Liver (tissue), 9 donors: ENCODE results near the gene STRADA. TPM values are rescaled to one million over a fixed set of nuclear protein-coding genes. Genes with fewer than 3 reads are reported as not detected.

Experiments used
- DNase-seq: peaks from one replicate; pipeline ENCODE4 v3.0.0-alpha.2; 2017; ENCODE audit warnings: low spot score
- H3K27ac ChIP-seq, 2 donors: one replicate each; pipeline ENCODE4 v1.7.0; 2013; ENCODE audit warnings: inconsistent platforms in 2 of 2, low read length in 2 of 2, control low read depth in 1 of 2, low read depth in 1 of 2, mild to moderate bottlenecking in 1 of 2
- H3K27me3 ChIP-seq, 4 donors: one replicate each; pipeline versions ENCODE4 v1.6.1 to v1.7.0; 2013; ENCODE audit warnings: low read length in 3 of 4, inconsistent platforms in 1 of 4, mild to moderate bottlenecking in 1 of 4, moderate library complexity in 1 of 4; ENCODE audit not compliant: control insufficient read depth in 4 of 4, insufficient read depth in 4 of 4
- H3K36me3 ChIP-seq, 4 donors: one replicate each; pipeline versions ENCODE4 v1.6.1 to v1.7.0; 2013; ENCODE audit warnings: low read length in 3 of 4, mild to moderate bottlenecking in 3 of 4, low read depth in 1 of 4, moderate library complexity in 1 of 4; ENCODE audit not compliant: control insufficient read depth in 4 of 4, insufficient read depth in 3 of 4
- H3K4me1 ChIP-seq, 4 donors: one replicate each; pipeline versions ENCODE4 v1.6.1 to v1.7.0; 2013; ENCODE audit warnings: low read length in 3 of 4, mild to moderate bottlenecking in 3 of 4, moderate library complexity in 1 of 4; ENCODE audit not compliant: control insufficient read depth in 4 of 4, insufficient read depth in 4 of 4
- H3K4me3 ChIP-seq, 3 donors: one replicate each; pipeline versions ENCODE4 v1.6.1 to v1.7.0; 2013; ENCODE audit warnings: low read length in 3 of 3, control low read depth in 1 of 3, low read depth in 1 of 3, mild to moderate bottlenecking in 1 of 3
- H3K9ac ChIP-seq, 2 donors: one replicate each; pipeline ENCODE4 v1.7.0; 2013; ENCODE audit warnings: low read length in 2 of 2, mild to moderate bottlenecking in 2 of 2, moderate library complexity in 2 of 2, control low read depth in 1 of 2, low read depth in 1 of 2
- H3K9me3 ChIP-seq, 4 donors: one replicate each; pipeline versions ENCODE4 v1.6.1 to v1.7.0; 2013; ENCODE audit warnings: low read length in 3 of 4; ENCODE audit not compliant: control insufficient read depth in 4 of 4
- EGR1 ChIP-seq, 2 donors: IDR thresholded peaks; 2 replicates each; pipeline ENCODE4 v1.6.1; 2016 to 2018; ENCODE audit warnings: antibody characterized with exemption in 2 of 2, low read depth in 2 of 2
- FOXA1 ChIP-seq: IDR thresholded peaks from 2 replicates; pipeline ENCODE4 v1.6.1; 2016; ENCODE audit warnings: antibody characterized with exemption
- FOXA2 ChIP-seq: IDR thresholded peaks from 2 replicates; pipeline ENCODE4 v1.6.1; 2016; ENCODE audit warnings: antibody characterized with exemption
- GABPA ChIP-seq, 2 donors: IDR thresholded peaks in 1 of 2; conservative IDR thresholded peaks in 1 of 2; 2 replicates each; pipeline ENCODE4 v1.6.1; 2016; ENCODE audit warnings: antibody characterized with exemption in 2 of 2, mild to moderate bottlenecking in 1 of 2, moderate library complexity in 1 of 2
- HNF4A ChIP-seq, 2 donors: conservative IDR thresholded peaks; 2 replicates each; pipeline ENCODE4 v1.6.1; 2016; ENCODE audit warnings: antibody characterized with exemption in 2 of 2, mild to moderate bottlenecking in 2 of 2
- HNF4G ChIP-seq: IDR thresholded peaks from 2 replicates; pipeline ENCODE4 v1.6.1; 2016; ENCODE audit warnings: antibody characterized with exemption
- JUND ChIP-seq, 2 donors: IDR thresholded peaks; 2 replicates each; pipeline ENCODE4 v1.6.1; 2016; ENCODE audit warnings: antibody characterized with exemption in 2 of 2
- NR2F2 ChIP-seq: IDR thresholded peaks from 2 replicates; pipeline ENCODE4 v1.6.1; 2016; ENCODE audit warnings: antibody characterized with exemption
- RAD21 ChIP-seq, 2 donors: IDR thresholded peaks; 2 replicates each; pipeline ENCODE4 v1.6.1; 2016; ENCODE audit warnings: antibody characterized with exemption in 2 of 2, mild to moderate bottlenecking in 2 of 2
- RXRA ChIP-seq, 2 donors: IDR thresholded peaks; 2 replicates each; pipeline ENCODE4 v1.6.1; 2017 to 2018; ENCODE audit warnings: antibody characterized with exemption in 2 of 2, mild to moderate bottlenecking in 1 of 2
- SP1 ChIP-seq: IDR thresholded peaks from 2 replicates; pipeline ENCODE4 v1.6.1; 2018; ENCODE audit warnings: antibody characterized with exemption, mild to moderate bottlenecking
- TAF1 ChIP-seq: conservative IDR thresholded peaks from 2 replicates; pipeline ENCODE4 v1.6.1; 2016; ENCODE audit warnings: antibody characterized with exemption, mild to moderate bottlenecking
- YY1 ChIP-seq: IDR thresholded peaks from 2 replicates; pipeline ENCODE4 v1.6.1; 2016; ENCODE audit warnings: antibody characterized with exemption, mild to moderate bottlenecking
- WGBS: extraction: QIAGEN DNeasy Blood & Tissue Kit; methylation state at CpG from one replicate; pipeline ENCODE4 v1.1.7; 2013; 5-methylcytosine and 5-hydroxymethylcytosine counted together
- polyA plus RNA-seq, 2 donors: library from polyadenylated mRNA; stranded (reverse) in 1 of 2; unstranded in 1 of 2; fragments of 200-250 nt in 1 of 2; fragments of >200 nt in 1 of 2; fragmentation: Nextera tagmentation in 1 of 2; extraction: Ambion mirVana in 1 of 2; gene quantifications; one replicate each; pipeline versions ENCODE4 v1.2.1 to v1.2.3, GENCODE V29; 2013 to 2015
- total RNA-seq, 2 donors: library from RNA; depleted of rRNA; stranded (reverse); fragments of >200 nt; gene quantifications; one replicate each; pipeline ENCODE4 v1.2.3, GENCODE V29; 2014
- TF ChIP-seq, protein P1 (sequence below): IDR thresholded peaks from 2 replicates; pipeline ENCODE4 v1.6.1; 2016; ENCODE audit warnings: antibody characterized with exemption
- TF ChIP-seq, protein P2 (sequence below): IDR thresholded peaks from 2 replicates; pipeline ENCODE4 v1.6.1; 2016; ENCODE audit warnings: antibody characterized with exemption, mild to moderate bottlenecking
- TF ChIP-seq, protein P3 (sequence below): fragments of 150-350 bp; IDR thresholded peaks from 2 replicates; pipeline ENCODE4 v1.5.1; 2017; ENCODE audit warnings: improper control_type of control experiment, low read depth, low read length; ENCODE audit not compliant: missing input control
- TF ChIP-seq, protein P4 (sequence below): IDR thresholded peaks from 2 replicates; pipeline ENCODE4 v1.6.1; 2016; ENCODE audit warnings: antibody characterized with exemption
- TF ChIP-seq, protein P5 (sequence below): IDR thresholded peaks from 2 replicates; pipeline ENCODE4 v1.6.1; 2016; ENCODE audit warnings: antibody characterized with exemption
- donor health status: healthy.
- donor health status: healthy.
- donor health status: healthy.
- donor health status: healthy.
- donor health status: healthy.

The STRADA gene
- total and polyA plus RNA-seq, 4 donors = 7.7 to 17.9 (median 8.2) TPM

DNA sequence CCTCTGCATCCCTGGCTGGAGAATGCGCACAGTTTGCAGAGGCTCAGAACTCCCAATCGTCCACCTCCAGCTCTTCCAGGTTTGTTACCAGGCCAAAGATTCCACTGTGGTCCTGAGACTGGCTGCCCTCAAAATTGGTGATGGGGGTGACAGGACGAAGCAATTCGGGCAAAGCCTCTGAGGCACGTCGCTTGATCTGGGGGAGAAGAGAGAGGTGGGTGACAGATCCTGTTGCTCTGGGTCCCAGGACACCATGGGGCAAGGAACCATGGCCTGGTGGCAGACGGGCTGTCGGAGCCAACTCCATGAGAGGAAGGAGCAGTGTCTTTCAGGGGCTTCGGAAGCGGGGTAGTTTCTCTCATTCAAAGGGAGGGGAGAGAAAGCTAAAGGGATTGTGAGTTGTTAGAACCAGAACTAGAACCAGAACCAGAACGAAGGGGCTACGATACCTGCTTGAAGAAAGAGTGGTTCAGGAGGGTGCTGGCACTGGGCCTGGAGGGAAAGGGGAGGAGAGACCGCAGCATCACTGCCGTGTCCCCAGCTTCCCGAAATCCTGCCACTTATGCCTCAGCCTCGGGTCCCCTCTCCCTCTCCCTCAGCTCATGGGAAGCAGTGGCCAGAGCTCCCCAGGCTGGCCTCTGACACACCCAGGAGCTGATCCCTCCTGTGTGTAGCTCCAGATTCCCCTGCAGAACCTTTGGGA, 37.9 kb downstream of the STRADA start:
- Histone ChIP-seq H3K27me3 (no peaks in the 10 kb centered on the region), H3K27ac (no peak overlapping the region), H3K4me1 (peaks cover 6 to 10% (median 8%) of the 10 kb centered on the region in 4 donors), H3K36me3 (peaks cover 0 to 24% (median 7%) of the 10 kb centered on the region in 4 donors), H3K4me3 (no peak overlapping the region), H3K9me3 (no peaks in the 10 kb centered on the region), H3K9ac (no peak overlapping the region)
- 93% methylated on average over 16 of the region's 16 CpGs for WGBS
- no peak for TF ChIP-seq NR2F2
- no peak for TF ChIP-seq GABPA (IDR thresholded peaks at IDR 0.05 in 1 of 2, conservative IDR thresholded peaks at IDR 0.05 in 1 of 2)
- TF ChIP-seq, protein P1, sequence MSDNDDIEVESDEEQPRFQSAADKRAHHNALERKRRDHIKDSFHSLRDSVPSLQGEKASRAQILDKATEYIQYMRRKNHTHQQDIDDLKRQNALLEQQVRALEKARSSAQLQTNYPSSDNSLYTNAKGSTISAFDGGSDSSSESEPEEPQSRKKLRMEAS = no peak
- no peak for TF ChIP-seq HNF4A (conservative IDR thresholded peaks at IDR 0.05)
- TF ChIP-seq YY1 = no peak
- TF ChIP-seq, protein P2, sequence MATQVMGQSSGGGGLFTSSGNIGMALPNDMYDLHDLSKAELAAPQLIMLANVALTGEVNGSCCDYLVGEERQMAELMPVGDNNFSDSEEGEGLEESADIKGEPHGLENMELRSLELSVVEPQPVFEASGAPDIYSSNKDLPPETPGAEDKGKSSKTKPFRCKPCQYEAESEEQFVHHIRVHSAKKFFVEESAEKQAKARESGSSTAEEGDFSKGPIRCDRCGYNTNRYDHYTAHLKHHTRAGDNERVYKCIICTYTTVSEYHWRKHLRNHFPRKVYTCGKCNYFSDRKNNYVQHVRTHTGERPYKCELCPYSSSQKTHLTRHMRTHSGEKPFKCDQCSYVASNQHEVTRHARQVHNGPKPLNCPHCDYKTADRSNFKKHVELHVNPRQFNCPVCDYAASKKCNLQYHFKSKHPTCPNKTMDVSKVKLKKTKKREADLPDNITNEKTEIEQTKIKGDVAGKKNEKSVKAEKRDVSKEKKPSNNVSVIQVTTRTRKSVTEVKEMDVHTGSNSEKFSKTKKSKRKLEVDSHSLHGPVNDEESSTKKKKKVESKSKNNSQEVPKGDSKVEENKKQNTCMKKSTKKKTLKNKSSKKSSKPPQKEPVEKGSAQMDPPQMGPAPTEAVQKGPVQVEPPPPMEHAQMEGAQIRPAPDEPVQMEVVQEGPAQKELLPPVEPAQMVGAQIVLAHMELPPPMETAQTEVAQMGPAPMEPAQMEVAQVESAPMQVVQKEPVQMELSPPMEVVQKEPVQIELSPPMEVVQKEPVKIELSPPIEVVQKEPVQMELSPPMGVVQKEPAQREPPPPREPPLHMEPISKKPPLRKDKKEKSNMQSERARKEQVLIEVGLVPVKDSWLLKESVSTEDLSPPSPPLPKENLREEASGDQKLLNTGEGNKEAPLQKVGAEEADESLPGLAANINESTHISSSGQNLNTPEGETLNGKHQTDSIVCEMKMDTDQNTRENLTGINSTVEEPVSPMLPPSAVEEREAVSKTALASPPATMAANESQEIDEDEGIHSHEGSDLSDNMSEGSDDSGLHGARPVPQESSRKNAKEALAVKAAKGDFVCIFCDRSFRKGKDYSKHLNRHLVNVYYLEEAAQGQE = no peak
- TF ChIP-seq HNF4G = no peak
- TF ChIP-seq TAF1 = no peak
- DNase-seq = no peak

DNA sequence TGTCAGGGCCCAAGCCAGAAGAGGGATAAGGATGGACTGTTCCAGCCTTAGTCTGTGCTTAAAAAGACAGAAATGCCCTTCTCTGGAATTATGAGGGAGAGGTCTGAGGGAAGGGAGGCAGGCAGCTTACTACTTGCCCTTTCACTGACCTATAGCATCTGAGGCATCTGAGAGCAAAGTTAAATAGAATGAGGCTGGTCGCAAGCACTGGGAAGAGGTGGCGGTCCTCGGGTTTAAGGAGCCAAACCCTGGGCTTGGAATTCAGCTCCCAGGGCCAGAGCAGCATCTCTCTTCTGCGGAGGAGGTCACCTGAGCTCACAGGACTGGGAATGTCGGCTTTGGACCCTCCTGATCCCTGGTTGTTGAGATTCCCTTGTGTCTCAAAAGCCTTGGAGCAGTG, 38.6 kb downstream of the STRADA start:
- H3K36me3 ChIP-seq = peaks cover 0 to 23% (median 6%) of the 10 kb centered on the region in 4 donors
- no peaks in the 10 kb centered on the region for H3K27me3 ChIP-seq
- WGBS = 92% methylated on average over 5 of the region's 5 CpGs
- no peak overlapping the region for H3K4me3 ChIP-seq
- peaks cover 11 to 17% (median 13%) of the 10 kb centered on the region in 4 donors for H3K4me1 ChIP-seq
- H3K9ac ChIP-seq = no peak overlapping the region
- DNase-seq = no peak
- H3K9me3 ChIP-seq = no peaks in the 10 kb centered on the region
- TF ChIP-seq EGR1 (IDR thresholded peaks at IDR 0.05; ENCODE audit: low read depth in 2 of 2) (no peak), HNF4A (conservative IDR thresholded peaks at IDR 0.05) (no peak), SP1 (no peak), GABPA (IDR thresholded peaks at IDR 0.05 in 1 of 2, conservative IDR thresholded peaks at IDR 0.05 in 1 of 2) (no peak), JUND (IDR thresholded peaks at IDR 0.05) (no peak), HNF4G (no peak), NR2F2 (no peak), FOXA1 (no peak), RXRA (IDR thresholded peaks at IDR 0.05) (no peak), TAF1 (no peak), YY1 (no peak), RAD21 (IDR thresholded peaks at IDR 0.05) (no peak), FOXA2 (no peak)
- TF ChIP-seq, protein P3, sequence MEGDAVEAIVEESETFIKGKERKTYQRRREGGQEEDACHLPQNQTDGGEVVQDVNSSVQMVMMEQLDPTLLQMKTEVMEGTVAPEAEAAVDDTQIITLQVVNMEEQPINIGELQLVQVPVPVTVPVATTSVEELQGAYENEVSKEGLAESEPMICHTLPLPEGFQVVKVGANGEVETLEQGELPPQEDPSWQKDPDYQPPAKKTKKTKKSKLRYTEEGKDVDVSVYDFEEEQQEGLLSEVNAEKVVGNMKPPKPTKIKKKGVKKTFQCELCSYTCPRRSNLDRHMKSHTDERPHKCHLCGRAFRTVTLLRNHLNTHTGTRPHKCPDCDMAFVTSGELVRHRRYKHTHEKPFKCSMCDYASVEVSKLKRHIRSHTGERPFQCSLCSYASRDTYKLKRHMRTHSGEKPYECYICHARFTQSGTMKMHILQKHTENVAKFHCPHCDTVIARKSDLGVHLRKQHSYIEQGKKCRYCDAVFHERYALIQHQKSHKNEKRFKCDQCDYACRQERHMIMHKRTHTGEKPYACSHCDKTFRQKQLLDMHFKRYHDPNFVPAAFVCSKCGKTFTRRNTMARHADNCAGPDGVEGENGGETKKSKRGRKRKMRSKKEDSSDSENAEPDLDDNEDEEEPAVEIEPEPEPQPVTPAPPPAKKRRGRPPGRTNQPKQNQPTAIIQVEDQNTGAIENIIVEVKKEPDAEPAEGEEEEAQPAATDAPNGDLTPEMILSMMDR = no peak
- TF ChIP-seq, protein P4, sequence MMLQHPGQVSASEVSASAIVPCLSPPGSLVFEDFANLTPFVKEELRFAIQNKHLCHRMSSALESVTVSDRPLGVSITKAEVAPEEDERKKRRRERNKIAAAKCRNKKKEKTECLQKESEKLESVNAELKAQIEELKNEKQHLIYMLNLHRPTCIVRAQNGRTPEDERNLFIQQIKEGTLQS = no peak
- TF ChIP-seq, protein P1 = no peak
- TF ChIP-seq, protein P5, sequence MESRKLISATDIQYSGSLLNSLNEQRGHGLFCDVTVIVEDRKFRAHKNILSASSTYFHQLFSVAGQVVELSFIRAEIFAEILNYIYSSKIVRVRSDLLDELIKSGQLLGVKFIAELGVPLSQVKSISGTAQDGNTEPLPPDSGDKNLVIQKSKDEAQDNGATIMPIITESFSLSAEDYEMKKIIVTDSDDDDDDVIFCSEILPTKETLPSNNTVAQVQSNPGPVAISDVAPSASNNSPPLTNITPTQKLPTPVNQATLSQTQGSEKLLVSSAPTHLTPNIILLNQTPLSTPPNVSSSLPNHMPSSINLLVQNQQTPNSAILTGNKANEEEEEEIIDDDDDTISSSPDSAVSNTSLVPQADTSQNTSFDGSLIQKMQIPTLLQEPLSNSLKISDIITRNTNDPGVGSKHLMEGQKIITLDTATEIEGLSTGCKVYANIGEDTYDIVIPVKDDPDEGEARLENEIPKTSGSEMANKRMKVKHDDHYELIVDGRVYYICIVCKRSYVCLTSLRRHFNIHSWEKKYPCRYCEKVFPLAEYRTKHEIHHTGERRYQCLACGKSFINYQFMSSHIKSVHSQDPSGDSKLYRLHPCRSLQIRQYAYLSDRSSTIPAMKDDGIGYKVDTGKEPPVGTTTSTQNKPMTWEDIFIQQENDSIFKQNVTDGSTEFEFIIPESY = no peak
- TF ChIP-seq, protein P2 = no peak
- H3K27ac ChIP-seq = peak overlapping the region in 1 of 2 donors; percentile 66
